ENCODE data around the gene GRAMD2A.
A peak's percentile ranks its signal among the peaks of the same experiment; 100 is the strongest.

The GRAMD2A gene

DNA sequence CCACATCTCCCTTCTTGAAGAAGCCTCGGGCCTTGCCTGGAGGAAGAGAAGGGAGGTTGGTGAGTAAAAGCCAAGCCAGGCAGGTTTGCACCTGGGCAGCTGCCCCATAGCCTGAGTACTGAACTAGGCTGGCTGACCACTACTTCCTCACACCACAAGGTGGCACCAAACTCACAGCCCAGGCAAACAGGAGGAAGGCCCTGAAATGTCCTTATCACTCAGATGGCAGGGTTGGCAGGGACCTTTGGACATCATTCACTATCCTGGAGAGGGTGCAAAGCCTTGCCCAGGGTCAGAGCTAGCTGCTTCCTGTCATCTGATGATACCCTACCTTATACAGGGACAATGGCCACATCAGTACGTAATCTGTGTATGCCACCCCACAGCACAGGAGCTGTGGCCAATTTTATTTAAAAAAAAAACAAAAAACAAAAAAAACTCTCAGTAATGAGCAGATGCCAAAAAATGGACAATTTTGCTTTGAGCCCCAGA lies 2.2 kb upstream of the GRAMD2A start:
- H3K27ac ChIP-seq (ENCODE audit: extremely low read depth, low read depth, low read length): peak overlapping the region; percentile 39; the same call in 1 of the 2 replicates
- H3K36me3 ChIP-seq (ENCODE audit: control insufficient read depth in 2 of 2, insufficient read depth in 1 of 2, low read length in 2 of 2): peaks cover 56 to 67% of the 10 kb centered on the region in 2 experiments
- H3K4me1 ChIP-seq (ENCODE audit: control insufficient read depth, insufficient read depth, low read length): no peaks in the 10 kb centered on the region; the same call in 1 of the 2 replicates
- POLR2A ChIA-PET: interaction anchor here (2.4 to 3.0 kb wide), 2 partner anchors 28 to 31 kb away, joined by 12 to 22 read pairs; partner anchors contain the start of gene PKM
- H3K9me3 ChIP-seq (ENCODE audit: control insufficient read depth, insufficient read depth, low read depth, low read length): no peaks in the 10 kb centered on the region
- CTCF ChIA-PET: interaction anchor here (0.5 to 4.3 kb wide), 26 partner anchors 9 to 1520 kb away, joined by 3 to 35 read pairs (median 4); no protein-coding TSS in a partner anchor
- H3K4me3 ChIP-seq (ENCODE audit: low read depth, low read length): no peak overlapping the region
- TF ChIP-seq ZNF600 (tag by site-specific recombination; IDR thresholded peaks at IDR 0.05) (peak; percentile 94), ZBTB48 (tag by site-specific recombination; IDR thresholded peaks at IDR 0.05) (peak; percentile 78), ZBTB1 (tag by site-specific recombination; IDR thresholded peaks at IDR 0.05) (no peak), ZNF701 (tag by site-specific recombination; IDR thresholded peaks at IDR 0.05) (no peak), KLF10 (tag by site-specific recombination; IDR thresholded peaks at IDR 0.05) (no peak), ZNF660 (tag by site-specific recombination; IDR thresholded peaks at IDR 0.05) (peak; percentile 92), ZSCAN30 (tag by site-specific recombination; IDR thresholded peaks at IDR 0.05) (0 out of 2 replicates have a peak, but pooled peaks have one; percentile 46), ZNF555 (tag by site-specific recombination; conservative IDR thresholded peaks at IDR 0.05) (no peak), KLF8 (tag by site-specific recombination; IDR thresholded peaks at IDR 0.05) (0 out of 2 replicates have a peak, but pooled peaks have one; percentile 42), ZNF354C (tag by site-specific recombination; IDR thresholded peaks at IDR 0.05; ENCODE audit: borderline replicate concordance, low read depth) (no peak), ZNF521 (tag by site-specific recombination; IDR thresholded peaks at IDR 0.05) (no peak), ZNF366 (tag by site-specific recombination; conservative IDR thresholded peaks at IDR 0.05) (no peak), ZNF174 (tag by site-specific recombination; IDR thresholded peaks at IDR 0.05) (no peak), ZBTB20 (tag by site-specific recombination; IDR thresholded peaks at IDR 0.05) (peak; percentile 96), ZNF2 (tag by site-specific recombination; IDR thresholded peaks at IDR 0.05) (peak; percentile 89), ZNF654 (tag by site-specific recombination; IDR thresholded peaks at IDR 0.05; ENCODE audit: low read depth) (peak; percentile 96), ZNF830 (tag by site-specific recombination; IDR thresholded peaks at IDR 0.05; ENCODE audit: low read depth) (no peak)
- TF ChIP-seq, protein P1, sequence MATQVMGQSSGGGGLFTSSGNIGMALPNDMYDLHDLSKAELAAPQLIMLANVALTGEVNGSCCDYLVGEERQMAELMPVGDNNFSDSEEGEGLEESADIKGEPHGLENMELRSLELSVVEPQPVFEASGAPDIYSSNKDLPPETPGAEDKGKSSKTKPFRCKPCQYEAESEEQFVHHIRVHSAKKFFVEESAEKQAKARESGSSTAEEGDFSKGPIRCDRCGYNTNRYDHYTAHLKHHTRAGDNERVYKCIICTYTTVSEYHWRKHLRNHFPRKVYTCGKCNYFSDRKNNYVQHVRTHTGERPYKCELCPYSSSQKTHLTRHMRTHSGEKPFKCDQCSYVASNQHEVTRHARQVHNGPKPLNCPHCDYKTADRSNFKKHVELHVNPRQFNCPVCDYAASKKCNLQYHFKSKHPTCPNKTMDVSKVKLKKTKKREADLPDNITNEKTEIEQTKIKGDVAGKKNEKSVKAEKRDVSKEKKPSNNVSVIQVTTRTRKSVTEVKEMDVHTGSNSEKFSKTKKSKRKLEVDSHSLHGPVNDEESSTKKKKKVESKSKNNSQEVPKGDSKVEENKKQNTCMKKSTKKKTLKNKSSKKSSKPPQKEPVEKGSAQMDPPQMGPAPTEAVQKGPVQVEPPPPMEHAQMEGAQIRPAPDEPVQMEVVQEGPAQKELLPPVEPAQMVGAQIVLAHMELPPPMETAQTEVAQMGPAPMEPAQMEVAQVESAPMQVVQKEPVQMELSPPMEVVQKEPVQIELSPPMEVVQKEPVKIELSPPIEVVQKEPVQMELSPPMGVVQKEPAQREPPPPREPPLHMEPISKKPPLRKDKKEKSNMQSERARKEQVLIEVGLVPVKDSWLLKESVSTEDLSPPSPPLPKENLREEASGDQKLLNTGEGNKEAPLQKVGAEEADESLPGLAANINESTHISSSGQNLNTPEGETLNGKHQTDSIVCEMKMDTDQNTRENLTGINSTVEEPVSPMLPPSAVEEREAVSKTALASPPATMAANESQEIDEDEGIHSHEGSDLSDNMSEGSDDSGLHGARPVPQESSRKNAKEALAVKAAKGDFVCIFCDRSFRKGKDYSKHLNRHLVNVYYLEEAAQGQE (tag by site-specific recombination; IDR thresholded peaks at IDR 0.05): no peak
- TF ChIP-seq, protein P2, sequence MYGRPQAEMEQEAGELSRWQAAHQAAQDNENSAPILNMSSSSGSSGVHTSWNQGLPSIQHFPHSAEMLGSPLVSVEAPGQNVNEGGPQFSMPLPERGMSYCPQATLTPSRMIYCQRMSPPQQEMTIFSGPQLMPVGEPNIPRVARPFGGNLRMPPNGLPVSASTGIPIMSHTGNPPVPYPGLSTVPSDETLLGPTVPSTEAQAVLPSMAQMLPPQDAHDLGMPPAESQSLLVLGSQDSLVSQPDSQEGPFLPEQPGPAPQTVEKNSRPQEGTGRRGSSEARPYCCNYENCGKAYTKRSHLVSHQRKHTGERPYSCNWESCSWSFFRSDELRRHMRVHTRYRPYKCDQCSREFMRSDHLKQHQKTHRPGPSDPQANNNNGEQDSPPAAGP (tag by site-specific recombination; IDR thresholded peaks at IDR 0.05): peak; percentile 83
- TF ChIP-seq, protein P3, sequence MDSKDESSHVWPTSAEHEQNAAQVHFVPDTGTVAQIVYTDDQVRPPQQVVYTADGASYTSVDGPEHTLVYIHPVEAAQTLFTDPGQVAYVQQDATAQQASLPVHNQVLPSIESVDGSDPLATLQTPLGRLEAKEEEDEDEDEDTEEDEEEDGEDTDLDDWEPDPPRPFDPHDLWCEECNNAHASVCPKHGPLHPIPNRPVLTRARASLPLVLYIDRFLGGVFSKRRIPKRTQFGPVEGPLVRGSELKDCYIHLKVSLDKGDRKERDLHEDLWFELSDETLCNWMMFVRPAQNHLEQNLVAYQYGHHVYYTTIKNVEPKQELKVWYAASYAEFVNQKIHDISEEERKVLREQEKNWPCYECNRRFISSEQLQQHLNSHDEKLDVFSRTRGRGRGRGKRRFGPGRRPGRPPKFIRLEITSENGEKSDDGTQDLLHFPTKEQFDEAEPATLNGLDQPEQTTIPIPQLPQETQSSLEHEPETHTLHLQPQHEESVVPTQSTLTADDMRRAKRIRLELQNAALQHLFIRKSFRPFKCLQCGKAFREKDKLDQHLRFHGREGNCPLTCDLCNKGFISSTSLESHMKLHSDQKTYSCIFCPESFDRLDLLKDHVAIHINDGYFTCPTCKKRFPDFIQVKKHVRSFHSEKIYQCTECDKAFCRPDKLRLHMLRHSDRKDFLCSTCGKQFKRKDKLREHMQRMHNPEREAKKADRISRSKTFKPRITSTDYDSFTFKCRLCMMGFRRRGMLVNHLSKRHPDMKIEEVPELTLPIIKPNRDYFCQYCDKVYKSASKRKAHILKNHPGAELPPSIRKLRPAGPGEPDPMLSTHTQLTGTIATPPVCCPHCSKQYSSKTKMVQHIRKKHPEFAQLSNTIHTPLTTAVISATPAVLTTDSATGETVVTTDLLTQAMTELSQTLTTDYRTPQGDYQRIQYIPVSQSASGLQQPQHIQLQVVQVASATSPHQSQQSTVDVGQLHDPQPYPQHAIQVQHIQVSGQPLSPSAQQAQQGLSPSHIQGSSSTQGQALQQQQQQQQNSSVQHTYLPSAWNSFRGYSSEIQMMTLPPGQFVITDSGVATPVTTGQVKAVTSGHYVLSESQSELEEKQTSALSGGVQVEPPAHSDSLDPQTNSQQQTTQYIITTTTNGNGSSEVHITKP (tag by site-specific recombination; IDR thresholded peaks at IDR 0.05): 0 out of 2 replicates have a peak, but pooled peaks have one; percentile 16
- TF ChIP-seq, protein P4, sequence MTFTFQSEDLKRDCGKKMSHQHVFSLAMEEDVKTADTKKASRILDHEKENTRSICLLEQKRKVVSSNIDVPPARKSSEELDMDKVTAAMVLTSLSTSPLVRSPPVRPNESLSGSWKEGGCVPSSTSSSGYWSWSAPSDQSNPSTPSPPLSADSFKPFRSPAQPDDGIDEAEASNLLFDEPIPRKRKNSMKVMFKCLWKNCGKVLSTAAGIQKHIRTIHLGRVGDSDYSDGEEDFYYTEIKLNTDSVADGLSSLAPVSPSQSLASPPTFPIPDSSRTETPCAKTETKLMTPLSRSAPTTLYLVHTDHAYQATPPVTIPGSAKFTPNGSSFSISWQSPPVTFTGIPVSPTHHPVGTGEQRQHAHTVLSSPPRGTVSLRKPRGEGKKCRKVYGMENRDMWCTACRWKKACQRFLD (tag by site-specific recombination; IDR thresholded peaks at IDR 0.05): no peak
- TF ChIP-seq, protein P5, sequence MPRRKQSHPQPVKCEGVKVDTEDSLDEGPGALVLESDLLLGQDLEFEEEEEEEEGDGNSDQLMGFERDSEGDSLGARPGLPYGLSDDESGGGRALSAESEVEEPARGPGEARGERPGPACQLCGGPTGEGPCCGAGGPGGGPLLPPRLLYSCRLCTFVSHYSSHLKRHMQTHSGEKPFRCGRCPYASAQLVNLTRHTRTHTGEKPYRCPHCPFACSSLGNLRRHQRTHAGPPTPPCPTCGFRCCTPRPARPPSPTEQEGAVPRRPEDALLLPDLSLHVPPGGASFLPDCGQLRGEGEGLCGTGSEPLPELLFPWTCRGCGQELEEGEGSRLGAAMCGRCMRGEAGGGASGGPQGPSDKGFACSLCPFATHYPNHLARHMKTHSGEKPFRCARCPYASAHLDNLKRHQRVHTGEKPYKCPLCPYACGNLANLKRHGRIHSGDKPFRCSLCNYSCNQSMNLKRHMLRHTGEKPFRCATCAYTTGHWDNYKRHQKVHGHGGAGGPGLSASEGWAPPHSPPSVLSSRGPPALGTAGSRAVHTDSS (tag by site-specific recombination; IDR thresholded peaks at IDR 0.05): peak; percentile 65
- TF ChIP-seq, protein P6, sequence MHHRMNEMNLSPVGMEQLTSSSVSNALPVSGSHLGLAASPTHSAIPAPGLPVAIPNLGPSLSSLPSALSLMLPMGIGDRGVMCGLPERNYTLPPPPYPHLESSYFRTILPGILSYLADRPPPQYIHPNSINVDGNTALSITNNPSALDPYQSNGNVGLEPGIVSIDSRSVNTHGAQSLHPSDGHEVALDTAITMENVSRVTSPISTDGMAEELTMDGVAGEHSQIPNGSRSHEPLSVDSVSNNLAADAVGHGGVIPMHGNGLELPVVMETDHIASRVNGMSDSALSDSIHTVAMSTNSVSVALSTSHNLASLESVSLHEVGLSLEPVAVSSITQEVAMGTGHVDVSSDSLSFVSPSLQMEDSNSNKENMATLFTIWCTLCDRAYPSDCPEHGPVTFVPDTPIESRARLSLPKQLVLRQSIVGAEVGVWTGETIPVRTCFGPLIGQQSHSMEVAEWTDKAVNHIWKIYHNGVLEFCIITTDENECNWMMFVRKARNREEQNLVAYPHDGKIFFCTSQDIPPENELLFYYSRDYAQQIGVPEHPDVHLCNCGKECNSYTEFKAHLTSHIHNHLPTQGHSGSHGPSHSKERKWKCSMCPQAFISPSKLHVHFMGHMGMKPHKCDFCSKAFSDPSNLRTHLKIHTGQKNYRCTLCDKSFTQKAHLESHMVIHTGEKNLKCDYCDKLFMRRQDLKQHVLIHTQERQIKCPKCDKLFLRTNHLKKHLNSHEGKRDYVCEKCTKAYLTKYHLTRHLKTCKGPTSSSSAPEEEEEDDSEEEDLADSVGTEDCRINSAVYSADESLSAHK (tag by site-specific recombination; IDR thresholded peaks at IDR 0.05): no peak

All from HEK293 (cell line).